ENCODE measurements around the gene SCAPER. TPM values are rescaled to one million over a fixed set of nuclear protein-coding genes. Genes with fewer than 3 reads are reported as not detected.

The SCAPER gene
- polyA plus RNA-seq, 1 donor from 2014 or later, result 77.1 TPM

DNA sequence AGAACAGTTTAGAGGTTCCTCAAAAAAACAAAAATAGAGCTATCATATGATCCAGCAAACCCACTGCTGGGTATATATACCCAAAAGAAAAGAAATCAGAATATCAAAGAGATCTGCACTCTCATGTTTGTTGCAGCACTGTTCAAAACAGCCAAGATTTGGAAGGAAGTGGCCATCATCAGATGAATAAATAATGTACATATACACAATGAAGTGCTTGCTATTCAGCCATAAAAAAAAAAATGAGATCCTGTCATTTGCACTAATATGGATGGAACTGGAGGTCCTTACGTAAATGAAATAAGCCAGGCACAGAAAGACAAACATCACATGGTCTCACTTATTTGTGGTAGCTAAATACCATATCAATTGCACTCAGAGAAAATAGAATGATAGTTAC, 58.4 kb downstream of the SCAPER start:
- H3K4me3 ChIP-seq (ENCODE audit: low read length), result no peak overlapping the region
- H4K20me1 ChIP-seq (ENCODE audit: insufficient read depth), result no peaks in the 10 kb centered on the region
- H3K27me3 ChIP-seq (ENCODE audit: insufficient read depth, low read depth, low read length), result no peaks in the 10 kb centered on the region
- no peaks in the 10 kb centered on the region for H3K79me2 ChIP-seq (replicated peaks; ENCODE audit: insufficient read depth, low read length)
- H3K9ac ChIP-seq (ENCODE audit: low read length), result no peak overlapping the region
- H3K4me2 ChIP-seq (ENCODE audit: low read length), result no peak overlapping the region
- H2AFZ ChIP-seq (ENCODE audit: low read depth, low read length), result no peak overlapping the region
- H3F3A ChIP-seq (ENCODE audit: insufficient read depth, low read length, poor library complexity, severe bottlenecking), result no peaks in the 10 kb centered on the region
- no peak for TF ChIP-seq EZH2 (IDR thresholded peaks at IDR 0.05; ENCODE audit: borderline replicate concordance, insufficient read depth, low read length, poor library complexity, severe bottlenecking)
- TF ChIP-seq, protein P1, sequence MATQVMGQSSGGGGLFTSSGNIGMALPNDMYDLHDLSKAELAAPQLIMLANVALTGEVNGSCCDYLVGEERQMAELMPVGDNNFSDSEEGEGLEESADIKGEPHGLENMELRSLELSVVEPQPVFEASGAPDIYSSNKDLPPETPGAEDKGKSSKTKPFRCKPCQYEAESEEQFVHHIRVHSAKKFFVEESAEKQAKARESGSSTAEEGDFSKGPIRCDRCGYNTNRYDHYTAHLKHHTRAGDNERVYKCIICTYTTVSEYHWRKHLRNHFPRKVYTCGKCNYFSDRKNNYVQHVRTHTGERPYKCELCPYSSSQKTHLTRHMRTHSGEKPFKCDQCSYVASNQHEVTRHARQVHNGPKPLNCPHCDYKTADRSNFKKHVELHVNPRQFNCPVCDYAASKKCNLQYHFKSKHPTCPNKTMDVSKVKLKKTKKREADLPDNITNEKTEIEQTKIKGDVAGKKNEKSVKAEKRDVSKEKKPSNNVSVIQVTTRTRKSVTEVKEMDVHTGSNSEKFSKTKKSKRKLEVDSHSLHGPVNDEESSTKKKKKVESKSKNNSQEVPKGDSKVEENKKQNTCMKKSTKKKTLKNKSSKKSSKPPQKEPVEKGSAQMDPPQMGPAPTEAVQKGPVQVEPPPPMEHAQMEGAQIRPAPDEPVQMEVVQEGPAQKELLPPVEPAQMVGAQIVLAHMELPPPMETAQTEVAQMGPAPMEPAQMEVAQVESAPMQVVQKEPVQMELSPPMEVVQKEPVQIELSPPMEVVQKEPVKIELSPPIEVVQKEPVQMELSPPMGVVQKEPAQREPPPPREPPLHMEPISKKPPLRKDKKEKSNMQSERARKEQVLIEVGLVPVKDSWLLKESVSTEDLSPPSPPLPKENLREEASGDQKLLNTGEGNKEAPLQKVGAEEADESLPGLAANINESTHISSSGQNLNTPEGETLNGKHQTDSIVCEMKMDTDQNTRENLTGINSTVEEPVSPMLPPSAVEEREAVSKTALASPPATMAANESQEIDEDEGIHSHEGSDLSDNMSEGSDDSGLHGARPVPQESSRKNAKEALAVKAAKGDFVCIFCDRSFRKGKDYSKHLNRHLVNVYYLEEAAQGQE (IDR thresholded peaks at IDR 0.05; ENCODE audit: borderline replicate concordance), result no peak
- no peak for TF ChIP-seq SMC3 (conservative IDR thresholded peaks at IDR 0.05; ENCODE audit: poor library complexity)
- TF ChIP-seq EP300 (conservative IDR thresholded peaks at IDR 0.05; ENCODE audit: poor library complexity, severe bottlenecking), result no peak
- no peak for TF ChIP-seq POLR2AphosphoS5 (IDR thresholded peaks at IDR 0.05)
- no peak for TF ChIP-seq MXI1 (conservative IDR thresholded peaks at IDR 0.05; ENCODE audit: poor library complexity, severe bottlenecking)
- no peak overlapping the region for H3K27ac ChIP-seq (ENCODE audit: low read length)
- H3K36me3 ChIP-seq (ENCODE audit: insufficient read depth, low read length), result peaks cover 6% of the 10 kb centered on the region
- no peaks in the 10 kb centered on the region for H3K9me2 ChIP-seq (ENCODE audit: insufficient read depth, low read length)
- peaks cover 3% of the 10 kb centered on the region for H3K9me3 ChIP-seq (ENCODE audit: low read length)

DNA sequence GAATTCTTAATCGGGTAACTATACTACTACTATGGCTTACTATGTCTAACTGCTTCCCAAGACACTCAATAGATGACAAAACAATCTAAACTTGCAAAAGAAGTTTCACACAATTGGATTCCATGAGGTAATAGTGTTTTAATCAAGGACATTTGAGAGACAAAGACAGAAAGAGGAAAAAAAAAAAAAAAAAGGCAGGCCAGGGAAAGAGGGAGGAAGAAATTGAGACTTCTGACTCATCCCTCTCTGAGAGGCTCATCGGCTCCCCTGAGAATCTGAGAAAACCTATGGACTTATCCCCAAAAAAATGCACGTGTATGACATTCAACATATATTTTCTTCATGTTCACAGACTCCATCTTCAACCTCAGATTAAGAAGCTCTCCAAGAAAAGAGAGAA, 61.0 kb downstream of the SCAPER start:
- no peaks in the 10 kb centered on the region for H4K20me1 ChIP-seq (ENCODE audit: insufficient read depth)
- H3K27me3 ChIP-seq (ENCODE audit: insufficient read depth, low read depth, low read length), result no peaks in the 10 kb centered on the region
- no peak overlapping the region for H3K9ac ChIP-seq (ENCODE audit: low read length)
- no peak overlapping the region for H3K27ac ChIP-seq (ENCODE audit: low read length)
- peaks cover under 1% of the 10 kb centered on the region for H3K36me3 ChIP-seq (ENCODE audit: insufficient read depth, low read length)
- H2AFZ ChIP-seq (ENCODE audit: low read depth, low read length), result no peak overlapping the region
- H3F3A ChIP-seq (ENCODE audit: insufficient read depth, low read length, poor library complexity, severe bottlenecking), result no peaks in the 10 kb centered on the region
- H3K4me3 ChIP-seq (ENCODE audit: low read length), result no peak overlapping the region
- H3K9me2 ChIP-seq (ENCODE audit: insufficient read depth, low read length), result no peaks in the 10 kb centered on the region
- no peak overlapping the region for H3K4me2 ChIP-seq (ENCODE audit: low read length)
- TF ChIP-seq RAD21 (conservative IDR thresholded peaks at IDR 0.05) (no peak), POLR2AphosphoS5 (IDR thresholded peaks at IDR 0.05) (no peak), EP300 (conservative IDR thresholded peaks at IDR 0.05; ENCODE audit: poor library complexity, severe bottlenecking) (no peak), TAF1 (IDR thresholded peaks at IDR 0.05; ENCODE audit: low read depth) (no peak), MXI1 (conservative IDR thresholded peaks at IDR 0.05; ENCODE audit: poor library complexity, severe bottlenecking) (no peak), EZH2 (IDR thresholded peaks at IDR 0.05; ENCODE audit: borderline replicate concordance, insufficient read depth, low read length, poor library complexity, severe bottlenecking) (no peak), SMC3 (conservative IDR thresholded peaks at IDR 0.05; ENCODE audit: poor library complexity) (no peak)
- TF ChIP-seq, protein P2, sequence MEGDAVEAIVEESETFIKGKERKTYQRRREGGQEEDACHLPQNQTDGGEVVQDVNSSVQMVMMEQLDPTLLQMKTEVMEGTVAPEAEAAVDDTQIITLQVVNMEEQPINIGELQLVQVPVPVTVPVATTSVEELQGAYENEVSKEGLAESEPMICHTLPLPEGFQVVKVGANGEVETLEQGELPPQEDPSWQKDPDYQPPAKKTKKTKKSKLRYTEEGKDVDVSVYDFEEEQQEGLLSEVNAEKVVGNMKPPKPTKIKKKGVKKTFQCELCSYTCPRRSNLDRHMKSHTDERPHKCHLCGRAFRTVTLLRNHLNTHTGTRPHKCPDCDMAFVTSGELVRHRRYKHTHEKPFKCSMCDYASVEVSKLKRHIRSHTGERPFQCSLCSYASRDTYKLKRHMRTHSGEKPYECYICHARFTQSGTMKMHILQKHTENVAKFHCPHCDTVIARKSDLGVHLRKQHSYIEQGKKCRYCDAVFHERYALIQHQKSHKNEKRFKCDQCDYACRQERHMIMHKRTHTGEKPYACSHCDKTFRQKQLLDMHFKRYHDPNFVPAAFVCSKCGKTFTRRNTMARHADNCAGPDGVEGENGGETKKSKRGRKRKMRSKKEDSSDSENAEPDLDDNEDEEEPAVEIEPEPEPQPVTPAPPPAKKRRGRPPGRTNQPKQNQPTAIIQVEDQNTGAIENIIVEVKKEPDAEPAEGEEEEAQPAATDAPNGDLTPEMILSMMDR (IDR thresholded peaks at IDR 0.05; ENCODE audit: poor library complexity, severe bottlenecking), result no peak
- TF ChIP-seq, protein P1 (IDR thresholded peaks at IDR 0.05; ENCODE audit: borderline replicate concordance), result no peak
- no peaks in the 10 kb centered on the region for H3K9me3 ChIP-seq (ENCODE audit: low read length)
- H3K79me2 ChIP-seq (replicated peaks; ENCODE audit: insufficient read depth, low read length), result no peaks in the 10 kb centered on the region
